Stomach (tissue), 19 donors: ENCODE results near the gene NT5DC4. TPM values are rescaled to one million over a fixed set of nuclear protein-coding genes. Genes with fewer than 3 reads are reported as not detected.

Experiments
- DNase-seq, 2 donors: peaks; one replicate each; pipeline versions ENCODE4 v3.0.0 to v3.0.0-alpha.2; 2013 to 2019
- H3K27ac ChIP-seq, 5 donors: fragments of 200-600 bp in 4 of 5; sonication (generic) in 4 of 5; one replicate each; pipeline ENCODE4 v1.5.1; 2013 to 2019; ENCODE audit warnings: mild to moderate bottlenecking in 1 of 5, moderate library complexity in 1 of 5
- H3K27me3 ChIP-seq, 3 donors: fragments of 200-600 bp; sonication (generic); one replicate each; pipeline ENCODE4 v1.5.1; 2017 to 2019; ENCODE audit warnings: mixed run types in 1 of 3
- H3K36me3 ChIP-seq, 4 donors: fragments of 200-600 bp; sonication (generic); 1 replicate in 3 of 4; 2 replicates in 1 of 4; pipeline ENCODE4 v1.5.1; 2016 to 2019
- H3K4me1 ChIP-seq, 4 donors: fragments of 200-600 bp; sonication (generic); one replicate each; pipeline ENCODE4 v1.5.1; 2016 to 2019
- H3K4me3 ChIP-seq, 4 donors: fragments of 200-600 bp; sonication (generic) in 3 of 4; one replicate each; pipeline ENCODE4 v1.5.1; 2016 to 2019; ENCODE audit warnings: mild to moderate bottlenecking in 1 of 4
- H3K9me3 ChIP-seq, 4 donors: fragments of 200-600 bp; sonication (generic); one replicate each; pipeline ENCODE4 v1.5.1; 2016 to 2019
- EP300 ChIP-seq: sonication (generic); formaldehyde crosslinking; IDR thresholded peaks from one replicate; pipeline ENCODE4 v1.6.1; 2017; ENCODE audit warnings: antibody characterized with exemption
- POLR2A ChIP-seq, 4 donors: fragments of 450-650 bp; IDR thresholded peaks; one replicate each; pipeline ENCODE4 v1.6.1; 2016; ENCODE audit warnings: antibody characterized with exemption in 4 of 4, control low read depth in 2 of 4, mild to moderate bottlenecking in 1 of 4, moderate library complexity in 1 of 4
- POLR2AphosphoS5 ChIP-seq, 3 donors: sonication (generic); formaldehyde crosslinking; IDR thresholded peaks; one replicate each; pipeline ENCODE4 v1.6.1; 2016; ENCODE audit warnings: antibody characterized with exemption in 3 of 3
- whole genome bisulfite sequencing, 5 donors: extraction: QIAGEN DNeasy Blood & Tissue Kit in 3 of 5; methylation state at CpG; one replicate each; pipeline versions ENCODE4 v1.1.5 to v1.1.7; 2013 to 2018; 5-methylcytosine and 5-hydroxymethylcytosine counted together
- intact Hi-C: fragments of 100-400 bp; cut with DNase I; formaldehyde crosslinking; loops from one replicate; pipeline ENCODE4 v1.15.1; 2023; ENCODE audit warnings: low total_unique reads
- long read RNA-seq, 10 donors: transcript quantifications; one replicate each; lab custom pipeline, GENCODE V29; 2026
- polyA plus RNA-seq, 3 donors: library from polyadenylated mRNA; stranded (reverse); fragments of 200-250 nt; gene quantifications; one replicate each; pipeline ENCODE4 v1.2.3, GENCODE V29; 2013
- total RNA-seq, 5 donors: library from RNA; depleted of rRNA; stranded (reverse); fragments of >200 nt; gene quantifications; one replicate each; pipeline versions ENCODE4 v1.1.0 to v1.2.3, GENCODE V29; 2014 to 2016
- TF ChIP-seq, protein P1 (sequence below), 7 experiments: fragments of 450-650 bp in 4 of 7; fragments of 200-600 bp in 3 of 7; sonication (generic) in 3 of 7; IDR thresholded peaks; one replicate each; pipeline ENCODE4 v1.5.1; 2016 to 2019; ENCODE audit warnings: antibody characterized with exemption in 7 of 7, control low read depth in 2 of 7, mild to moderate bottlenecking in 1 of 7
- donor health status: healthy with polysubstance abuse.
- donor health status: Bipolar disorder and iron deficiency.
- donor health status: healthy.

The NT5DC4 gene
- total RNA-seq = not detected
- not detected for polyA plus RNA-seq
- long read RNA-seq, donor 1 = 0 reads
- long read RNA-seq, donor 2 = 0 reads
- long read RNA-seq, donor 3 = 0 reads
- long read RNA-seq, donor 4 = 0 reads
- long read RNA-seq, donor 5 = 0 reads
- long read RNA-seq, donor 6 = 0 reads
- long read RNA-seq, donor 7 = 0 reads
- long read RNA-seq, donor 8 = 0 reads
- long read RNA-seq, donor 9 = 0 reads
- long read RNA-seq, donor 10 = 0 reads

DNA sequence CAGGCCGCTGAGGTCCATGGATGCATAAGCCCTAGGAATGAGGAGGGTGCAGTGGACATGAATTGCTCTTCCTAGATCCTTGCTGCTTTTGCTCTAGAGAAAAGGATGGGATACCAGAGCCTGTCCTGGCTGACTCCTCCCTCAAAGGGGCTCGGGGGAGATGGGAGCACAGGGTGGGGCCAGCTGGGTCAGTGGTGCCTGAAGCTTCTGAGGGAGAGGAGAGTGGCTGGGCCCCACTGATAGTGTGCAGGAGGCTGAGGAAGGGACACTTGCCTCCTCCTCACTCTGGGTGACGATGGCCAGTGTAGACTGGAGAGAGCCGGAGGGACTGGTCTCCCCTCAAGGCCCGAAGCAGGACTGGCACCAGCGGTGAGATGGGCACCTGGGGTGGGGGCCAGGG lies at the start of gene NT5DC4:
NT5DC4 (plus strand) TSS at position 236 of the 400 bp plus-strand sequence; CDS start at position 296, 60 bp downstream.
- intact Hi-C loops = loop anchor here (5.0 kb wide), 1 partner anchor 118 kb away; no protein-coding TSS in a partner anchor
- TF ChIP-seq POLR2A (IDR thresholded peaks at IDR 0.05) (no peak), EP300 (no peak), POLR2AphosphoS5 (IDR thresholded peaks at IDR 0.05) (no peak)
- TF ChIP-seq, protein P1, sequence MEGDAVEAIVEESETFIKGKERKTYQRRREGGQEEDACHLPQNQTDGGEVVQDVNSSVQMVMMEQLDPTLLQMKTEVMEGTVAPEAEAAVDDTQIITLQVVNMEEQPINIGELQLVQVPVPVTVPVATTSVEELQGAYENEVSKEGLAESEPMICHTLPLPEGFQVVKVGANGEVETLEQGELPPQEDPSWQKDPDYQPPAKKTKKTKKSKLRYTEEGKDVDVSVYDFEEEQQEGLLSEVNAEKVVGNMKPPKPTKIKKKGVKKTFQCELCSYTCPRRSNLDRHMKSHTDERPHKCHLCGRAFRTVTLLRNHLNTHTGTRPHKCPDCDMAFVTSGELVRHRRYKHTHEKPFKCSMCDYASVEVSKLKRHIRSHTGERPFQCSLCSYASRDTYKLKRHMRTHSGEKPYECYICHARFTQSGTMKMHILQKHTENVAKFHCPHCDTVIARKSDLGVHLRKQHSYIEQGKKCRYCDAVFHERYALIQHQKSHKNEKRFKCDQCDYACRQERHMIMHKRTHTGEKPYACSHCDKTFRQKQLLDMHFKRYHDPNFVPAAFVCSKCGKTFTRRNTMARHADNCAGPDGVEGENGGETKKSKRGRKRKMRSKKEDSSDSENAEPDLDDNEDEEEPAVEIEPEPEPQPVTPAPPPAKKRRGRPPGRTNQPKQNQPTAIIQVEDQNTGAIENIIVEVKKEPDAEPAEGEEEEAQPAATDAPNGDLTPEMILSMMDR (IDR thresholded peaks at IDR 0.05) = no peak

DNA sequence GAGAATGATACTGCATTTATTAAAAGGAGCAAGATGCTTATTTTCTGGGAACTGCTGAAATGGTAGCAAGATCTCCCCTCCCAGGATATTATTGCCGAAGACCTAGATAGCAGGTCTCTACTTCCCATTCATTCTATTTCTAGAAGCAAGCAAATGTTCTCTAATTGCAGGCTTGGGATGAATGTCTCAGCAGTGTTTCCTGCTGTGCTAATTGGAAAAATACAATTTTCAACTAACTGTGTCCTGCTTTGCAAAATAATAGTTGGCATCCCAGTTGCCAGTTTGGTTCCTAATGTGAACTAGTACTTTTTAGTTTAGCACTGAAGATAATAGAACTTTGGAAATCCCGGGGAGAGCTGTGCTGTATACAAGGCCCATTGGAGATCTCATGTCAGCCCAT lies 49.0 kb upstream of the NT5DC4 start:
- DNase-seq = no peak
- Histone ChIP-seq H3K4me1 (peaks cover 0 to 12% (median 0%) of the 10 kb centered on the region in 4 donors), H3K9me3 (no peaks in the 10 kb centered on the region), H3K27ac (no peak overlapping the region), H3K27me3 (no peaks in the 10 kb centered on the region), H3K36me3 (no peaks in the 10 kb centered on the region), H3K4me3 (no peak overlapping the region)
- intact Hi-C loops = no loop called here
- TF ChIP-seq, protein P1 (IDR thresholded peaks at IDR 0.05) = no peak
- TF ChIP-seq EP300 (no peak), POLR2A (IDR thresholded peaks at IDR 0.05) (no peak), POLR2AphosphoS5 (IDR thresholded peaks at IDR 0.05) (no peak)
- 75 to 94% (median 89%) methylated on average over 2 of the region's 2 CpGs for WGBS, 5 donors

More for the DNA sequence above, at the start of gene NT5DC4:
- no peaks in the 10 kb centered on the region for H3K36me3 ChIP-seq
- no peak within 1 kb of the TSS for H3K4me3 ChIP-seq
- DNase-seq = no peak
- no peaks in the 10 kb centered on the region for H3K27me3 ChIP-seq
- H3K27ac ChIP-seq = no peak within 1 kb of the TSS
- 69 to 84% (median 84%) methylated on average over 3 to 6 of the region's 6 CpGs for WGBS, 5 donors
- no peaks in the 10 kb centered on the region for H3K4me1 ChIP-seq
- H3K9me3 ChIP-seq = no peaks in the 10 kb centered on the region

- Histone ChIP-seq H3K36me3 (no peaks in the 10 kb centered on the region), H3K27me3 (no peaks in the 10 kb centered on the region), H3K4me3 (no peak overlapping the region), H3K27ac (no peak overlapping the region), H3K9me3 (no peaks in the 10 kb centered on the region), H3K4me1 (peaks cover 0 to 12% (median 0%) of the 10 kb centered on the region in 4 donors)
- DNase-seq = no peak
- TF ChIP-seq EP300 (no peak), POLR2AphosphoS5 (IDR thresholded peaks at IDR 0.05) (no peak), POLR2A (IDR thresholded peaks at IDR 0.05) (no peak)
- TF ChIP-seq, protein P1 (IDR thresholded peaks at IDR 0.05) = no peak
- intact Hi-C loops = no loop called here
- WGBS, 5 donors = 94 to 97% (median 97%) methylated on average over 1 of the region's 1 CpG
Observed at GRCh38 chr2:112673008-112673407, 47.8 kb upstream of the NT5DC4 start.

- peaks cover 0 to 12% (median 0%) of the 10 kb centered on the region in 4 donors for H3K4me1 ChIP-seq
- intact Hi-C loops = no loop called here
- H3K36me3 ChIP-seq = no peaks in the 10 kb centered on the region
- TF ChIP-seq, protein P1 (IDR thresholded peaks at IDR 0.05) = no peak
- peak in 1 of 3 donors; percentile 7 for TF ChIP-seq POLR2AphosphoS5 (IDR thresholded peaks at IDR 0.05)
- no peak for TF ChIP-seq POLR2A (IDR thresholded peaks at IDR 0.05)
- peak; percentile 54 to 57 for DNase-seq
- H3K9me3 ChIP-seq = no peaks in the 10 kb centered on the region
- no peaks in the 10 kb centered on the region for H3K27me3 ChIP-seq
- WGBS, 5 donors = 63 to 70% (median 68%) methylated on average over 12 of the region's 12 CpGs
- H3K27ac ChIP-seq = peak overlapping the region in 2 of 5 donors; percentile 57
- H3K4me3 ChIP-seq = no peak overlapping the region
Observed at GRCh38 chr2:112674229-112674628, 46.6 kb upstream of the NT5DC4 start.
